ENCODE measurements around the gene MEIOC.
"Not testable (repeated sequence)": the region's sequence is repeated elsewhere in the genome, so short reads cannot be mapped to it uniquely, and the experiment has no call there.

The MEIOC gene

GRCh38 chr17:44688675-44689476 is 32.6 kb downstream of the MEIOC start:
- H3K27me3 ChIP-seq (ENCODE audit: control insufficient read depth, low read length): no peaks in the 10 kb centered on the region
- TF ChIP-seq EZH2phosphoT487 (IDR thresholded peaks at IDR 0.05; ENCODE audit: borderline replicate concordance, low read length) (no peak), CTCF (IDR thresholded peaks at IDR 0.05; ENCODE audit: low read depth, low read length, poor library complexity, severe bottlenecking) (no peak)
- H3K4me2 ChIP-seq (ENCODE audit: low read length): peak overlapping the region; percentile 96
- peaks cover 8% of the 10 kb centered on the region for H3K36me3 ChIP-seq (ENCODE audit: control insufficient read depth, low read length)
- H3K4me1 ChIP-seq (ENCODE audit: control insufficient read depth, low read length): peaks cover 16% of the 10 kb centered on the region
- H3K27ac ChIP-seq (ENCODE audit: low read depth, low read length): peak overlapping the region; percentile 35
- peak overlapping the region; percentile 91 for H3K4me3 ChIP-seq (ENCODE audit: low read length)
- H3K79me2 ChIP-seq (ENCODE audit: control insufficient read depth, low read length): peaks cover 46% of the 10 kb centered on the region
- no peaks in the 10 kb centered on the region for H3K9me2 ChIP-seq (replicated peaks; ENCODE audit: control insufficient read depth, low read length)
- H3K9me3 ChIP-seq (ENCODE audit: control insufficient read depth, insufficient read depth, low read length): no peaks in the 10 kb centered on the region
- H3F3A ChIP-seq (ENCODE audit: control insufficient read depth, insufficient read depth): peaks cover 1% of the 10 kb centered on the region; the same call in 1 of the 2 replicates
- H4K20me1 ChIP-seq (ENCODE audit: control insufficient read depth, insufficient read depth, low read depth, low read length): no peaks in the 10 kb centered on the region

GRCh38 chr17:44689477-44690217 is 33.4 kb downstream of the MEIOC start, which contains the start of gene CCDC43:
TSS of gene CCDC43 (minus strand) at chr17:44689776. CDS start at chr17:44689753, 23 bp downstream.
- TF ChIP-seq CTCF (IDR thresholded peaks at IDR 0.05; ENCODE audit: low read depth, low read length, poor library complexity, severe bottlenecking): no peak
- no peak for TF ChIP-seq EZH2phosphoT487 (IDR thresholded peaks at IDR 0.05; ENCODE audit: borderline replicate concordance, low read length)
- Histone ChIP-seq H3F3A (ENCODE audit: control insufficient read depth, insufficient read depth) (no peaks in the 10 kb centered on the region), H3K27me3 (ENCODE audit: control insufficient read depth, low read length) (no peaks in the 10 kb centered on the region), H3K4me2 (ENCODE audit: low read length) (peak within 1 kb of the TSS; percentile 96), H3K79me2 (ENCODE audit: control insufficient read depth, low read length) (peaks cover 46% of the 10 kb centered on the region), H3K27ac (ENCODE audit: low read depth, low read length) (peak within 1 kb of the TSS; percentile 35), H3K9me3 (ENCODE audit: control insufficient read depth, insufficient read depth, low read length) (no peaks in the 10 kb centered on the region), H3K36me3 (ENCODE audit: control insufficient read depth, low read length) (peaks cover 7% of the 10 kb centered on the region), H3K4me1 (ENCODE audit: control insufficient read depth, low read length) (peaks cover 15% of the 10 kb centered on the region), H3K4me3 (ENCODE audit: low read length) (peak within 1 kb of the TSS; percentile 91), H4K20me1 (ENCODE audit: control insufficient read depth, insufficient read depth, low read depth, low read length) (no peaks in the 10 kb centered on the region), H3K9me2 (replicated peaks; ENCODE audit: control insufficient read depth, low read length) (no peaks in the 10 kb centered on the region)

GRCh38 chr17:44690746-44691306 is 34.6 kb downstream of the MEIOC start:
- H4K20me1 ChIP-seq (ENCODE audit: control insufficient read depth, insufficient read depth, low read depth, low read length); H3K9me3 ChIP-seq (ENCODE audit: control insufficient read depth, insufficient read depth, low read length); H3F3A ChIP-seq (ENCODE audit: control insufficient read depth, insufficient read depth); H3K27me3 ChIP-seq (ENCODE audit: control insufficient read depth, low read length); H3K9me2 ChIP-seq (replicated peaks; ENCODE audit: control insufficient read depth, low read length); H3K36me3 ChIP-seq (ENCODE audit: control insufficient read depth, low read length); H3K27ac ChIP-seq (ENCODE audit: low read depth, low read length); H3K4me3 ChIP-seq (ENCODE audit: low read length): not testable (repeated sequence)
- H3K4me1 ChIP-seq (ENCODE audit: control insufficient read depth, low read length): peaks cover 15% of the 10 kb centered on the region
- TF ChIP-seq CTCF (IDR thresholded peaks at IDR 0.05; ENCODE audit: low read depth, low read length, poor library complexity, severe bottlenecking): peak; percentile 53
- peaks cover 37% of the 10 kb centered on the region for H3K79me2 ChIP-seq (ENCODE audit: control insufficient read depth, low read length)
- H3K4me2 ChIP-seq (ENCODE audit: low read length): peak overlapping the region; percentile 96; the same call in 1 of the 2 replicates

Measured in DOHH2 (cell line).